HG03432 (cell line): ENCODE data around the gene COQ6.
"Not testable (repeated sequence)": the region's sequence is repeated elsewhere in the genome, so short reads cannot be mapped to it uniquely, and the experiment has no call there.

ENCODE experiments used
- ATAC-seq: cut with Tn5 transposase; IDR thresholded peaks from one replicate; pipeline ENCODE4 v1.9.1; 2021; ENCODE audit warnings: mild to moderate bottlenecking, moderate library complexity; ENCODE audit not compliant: unreplicated experiment

The COQ6 gene

DNA sequence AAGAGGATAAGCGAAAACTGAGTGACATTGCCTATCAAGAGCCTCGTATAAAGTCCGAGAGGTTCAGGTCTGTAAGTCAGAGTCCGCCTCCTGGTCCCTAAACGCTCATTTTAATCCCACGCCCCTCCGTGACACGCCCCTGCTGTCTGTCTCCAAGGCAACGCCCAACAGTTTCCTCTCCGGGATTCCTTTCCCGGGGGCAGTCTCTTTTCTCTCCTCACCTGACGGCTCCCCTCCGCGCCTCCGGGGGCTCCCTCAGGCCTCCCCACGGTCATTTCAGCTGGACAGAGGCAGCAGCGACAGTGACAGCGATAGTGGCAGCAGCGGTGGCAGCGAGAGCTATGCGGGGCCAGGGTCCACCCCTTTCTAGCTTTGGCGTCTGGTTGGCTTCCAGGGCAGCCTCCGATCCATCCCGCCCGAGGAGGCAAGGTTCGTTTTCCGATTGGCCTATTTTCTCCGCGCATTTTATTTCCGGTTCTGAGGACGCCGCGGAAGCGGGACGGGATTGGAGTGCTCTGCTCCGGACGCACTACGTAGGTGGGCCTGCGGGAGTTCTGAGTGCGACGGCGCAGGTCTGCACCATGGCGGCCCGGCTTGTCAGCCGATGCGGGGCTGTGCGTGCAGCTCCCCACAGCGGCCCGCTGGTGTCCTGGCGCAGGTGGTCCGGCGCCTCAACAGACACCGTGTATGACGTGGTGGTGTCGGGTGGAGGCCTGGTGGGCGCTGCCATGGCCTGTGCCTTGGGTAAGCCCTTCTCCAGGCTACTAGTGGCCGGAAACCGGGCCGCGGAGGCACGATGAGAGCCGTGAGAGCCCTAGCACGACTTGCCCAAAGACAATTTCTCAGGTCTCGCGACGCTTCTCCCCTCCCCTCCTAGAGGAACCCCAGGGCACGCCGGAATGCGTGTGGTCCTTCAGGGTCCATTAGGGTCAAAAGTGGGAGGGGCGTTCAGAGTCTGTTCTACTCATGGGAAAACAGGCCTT, at the start of gene COQ6, which contains the start of gene FAM161B:
Gene COQ6 (plus strand): TSS at position 551 of the 983 bp plus-strand sequence. CDS start 31 bp downstream, at position 582.
Gene FAM161B (minus strand): TSS at position 343 of the 983 bp plus-strand sequence. CDS start 68 bp downstream, at position 275.
- peak; percentile 91 for ATAC-seq

DNA sequence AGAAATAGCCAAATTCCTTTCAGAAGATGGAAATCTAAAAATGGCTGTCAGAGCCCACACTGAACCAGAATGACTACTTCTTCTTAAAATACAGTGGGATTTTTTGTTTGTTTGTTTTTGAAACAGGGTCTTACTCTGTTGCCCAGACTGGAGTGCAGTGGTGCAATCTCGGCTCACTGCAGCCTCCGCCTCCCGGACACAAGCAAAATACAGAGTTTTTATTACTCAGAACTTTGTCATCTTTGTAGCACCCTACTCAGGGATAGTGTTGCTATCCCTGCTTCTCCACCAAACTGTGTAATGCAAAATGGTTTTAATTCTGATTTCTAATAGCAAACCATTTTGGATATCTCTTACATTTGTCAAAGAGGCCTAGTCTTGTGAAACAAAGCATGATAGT, 47.1 kb upstream of the COQ6 start:
- no peak for ATAC-seq

DNA sequence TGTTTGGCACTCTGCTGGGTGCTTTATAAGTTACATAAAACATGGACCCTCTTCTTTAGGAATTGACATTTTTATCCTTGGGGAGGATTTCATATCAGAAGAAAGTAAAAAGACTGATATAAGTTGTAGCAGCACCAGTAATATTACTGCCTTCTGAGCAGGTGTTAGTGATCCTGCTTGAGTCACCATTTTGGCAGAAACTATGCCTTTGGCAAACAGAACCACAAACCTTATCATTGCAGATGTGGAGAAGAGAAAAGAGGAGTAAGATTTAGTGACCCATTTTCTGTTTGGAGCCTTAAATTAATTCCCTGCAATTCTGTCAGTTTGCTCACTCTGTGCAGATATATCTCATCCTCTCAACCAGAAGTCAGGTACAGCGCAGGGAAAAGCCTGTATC, 40.4 kb upstream of the COQ6 start:
- no peak for ATAC-seq

DNA sequence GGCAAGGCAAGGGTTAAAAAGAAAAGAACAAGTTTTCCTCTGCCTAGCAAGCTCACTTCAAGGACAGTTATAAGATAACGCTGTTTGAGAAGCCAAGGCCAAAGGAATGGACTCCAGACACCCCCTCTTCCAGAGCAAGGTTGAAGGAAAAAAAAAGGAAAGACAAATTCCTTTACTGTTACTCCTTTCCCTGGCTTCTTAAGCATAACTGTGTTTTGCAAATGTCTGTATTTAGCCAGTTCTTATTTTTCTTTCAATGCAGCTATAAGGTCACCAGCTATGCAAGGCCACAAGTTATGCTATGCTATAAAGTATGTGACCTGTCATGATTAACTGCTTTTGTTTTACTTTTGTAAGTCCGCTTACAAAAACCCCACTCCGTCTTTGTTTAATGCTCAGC, 36.8 kb upstream of the COQ6 start:
- no peak for ATAC-seq

DNA sequence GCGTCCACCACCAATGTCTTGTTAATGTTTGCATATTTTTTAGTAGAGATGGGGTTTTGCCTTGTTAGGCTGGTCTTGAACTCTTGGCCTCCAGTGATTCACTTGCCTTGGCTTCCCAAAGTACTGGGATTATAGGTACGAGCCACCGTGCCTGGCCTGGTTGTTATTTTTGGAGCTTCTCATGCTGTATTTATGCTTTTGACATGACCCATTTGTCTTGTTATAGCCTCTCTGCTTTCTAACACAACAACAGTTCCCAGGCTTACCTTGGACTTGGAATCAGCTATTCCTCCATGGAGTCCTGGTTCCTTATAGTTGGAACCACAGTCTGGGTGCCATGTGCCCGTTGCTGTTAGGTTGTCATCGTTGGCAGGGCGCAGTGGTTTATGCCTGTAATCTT, 33.8 kb upstream of the COQ6 start:
- no peak for ATAC-seq

DNA sequence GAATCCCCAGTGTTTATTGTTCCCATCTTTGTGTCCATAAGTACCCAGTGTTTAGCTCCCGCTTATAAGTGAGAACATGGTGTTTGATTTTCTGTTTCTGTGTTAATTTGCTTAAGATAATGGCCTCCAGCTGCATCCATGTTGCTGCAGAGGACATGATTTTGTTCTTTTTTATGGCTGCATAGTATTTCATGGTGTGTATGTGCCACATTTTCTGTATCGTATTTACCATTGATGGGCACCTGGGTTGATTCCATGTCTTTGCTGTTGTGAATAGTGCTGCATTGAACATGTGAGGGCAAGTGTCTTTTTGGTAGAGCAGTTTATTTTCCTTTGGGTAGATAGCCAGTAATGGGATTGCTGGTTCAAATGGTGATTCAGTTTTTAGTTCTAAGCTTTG, 30.6 kb upstream of the COQ6 start:
- ATAC-seq = not testable (repeated sequence)

DNA sequence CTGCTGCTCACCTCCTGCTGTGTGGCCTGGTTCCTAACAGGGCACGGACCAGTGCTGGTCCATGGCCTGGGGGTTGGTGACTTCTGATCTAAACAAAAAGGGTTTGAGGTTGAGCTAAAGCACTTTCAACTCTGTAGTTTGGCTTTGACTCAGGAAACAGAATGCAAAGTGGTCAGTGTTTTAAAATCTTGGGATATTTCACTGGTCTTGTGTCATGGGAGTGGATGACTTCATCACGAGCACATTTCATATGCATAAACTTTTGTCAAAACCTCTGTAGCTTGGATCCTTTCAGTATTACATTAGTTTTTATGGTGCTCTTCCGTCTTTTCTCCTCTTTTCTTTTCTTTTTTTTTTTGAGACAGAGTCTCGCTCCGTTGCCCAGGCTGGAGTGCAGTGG, 25.8 kb upstream of the COQ6 start:
- no peak for ATAC-seq

DNA sequence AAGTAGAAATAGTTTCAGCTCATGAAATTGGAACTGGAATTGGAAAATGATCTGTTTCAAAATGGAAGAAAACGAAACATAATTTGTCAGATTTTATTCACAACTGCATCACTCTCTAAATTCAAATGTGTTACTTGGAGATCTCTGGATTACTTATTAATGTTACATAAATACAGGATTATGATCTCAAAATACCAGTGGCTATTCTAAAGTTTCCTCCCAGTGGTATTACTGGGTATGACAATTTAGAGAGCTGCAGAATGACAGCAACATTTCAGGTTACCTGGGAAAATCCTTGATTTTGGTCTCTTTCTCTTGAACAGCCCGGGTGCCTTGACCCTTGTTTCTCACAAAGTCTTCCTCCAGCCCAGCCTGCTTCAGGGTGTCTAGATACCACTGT, 14.4 kb upstream of the COQ6 start:
- ATAC-seq = no peak

DNA sequence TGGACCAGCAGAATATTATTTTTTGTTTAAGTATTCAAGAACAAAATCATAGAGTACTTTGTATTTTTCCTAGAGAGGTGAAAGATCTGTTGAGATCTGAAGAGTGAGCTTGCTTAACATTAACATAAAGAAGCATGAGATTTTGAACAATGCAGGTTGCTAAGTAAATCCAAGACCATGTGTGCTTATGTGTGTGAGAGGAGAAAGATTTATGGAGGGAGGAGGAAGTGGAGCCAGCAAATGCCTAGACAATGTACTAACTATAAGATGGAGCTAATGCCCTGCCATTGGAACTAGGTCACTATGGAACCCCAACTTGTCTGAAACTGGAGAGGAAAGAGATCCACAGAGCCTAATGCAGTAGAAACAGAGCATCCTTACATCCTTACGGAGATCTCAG, 13.6 kb upstream of the COQ6 start:
- ATAC-seq = no peak

DNA sequence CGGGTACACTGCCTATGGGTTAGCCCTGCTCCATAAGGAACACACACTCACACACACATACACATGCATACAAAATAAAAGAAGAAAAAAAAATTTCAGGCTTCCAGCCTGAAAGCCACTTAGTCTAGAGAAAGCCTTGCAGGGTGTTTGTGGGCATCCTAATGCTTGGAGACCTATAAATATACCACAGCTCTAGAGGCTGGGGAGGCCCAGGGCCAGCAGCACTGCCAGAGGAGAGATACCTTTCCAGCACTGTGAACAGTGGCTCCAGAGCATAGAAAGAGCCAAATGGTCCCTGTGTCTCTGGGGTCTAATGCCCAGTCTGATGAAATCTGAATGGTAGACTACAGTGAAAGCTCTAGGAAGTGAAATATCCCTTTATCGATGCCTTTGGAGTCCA, 13.1 kb upstream of the COQ6 start:
- no peak for ATAC-seq

DNA sequence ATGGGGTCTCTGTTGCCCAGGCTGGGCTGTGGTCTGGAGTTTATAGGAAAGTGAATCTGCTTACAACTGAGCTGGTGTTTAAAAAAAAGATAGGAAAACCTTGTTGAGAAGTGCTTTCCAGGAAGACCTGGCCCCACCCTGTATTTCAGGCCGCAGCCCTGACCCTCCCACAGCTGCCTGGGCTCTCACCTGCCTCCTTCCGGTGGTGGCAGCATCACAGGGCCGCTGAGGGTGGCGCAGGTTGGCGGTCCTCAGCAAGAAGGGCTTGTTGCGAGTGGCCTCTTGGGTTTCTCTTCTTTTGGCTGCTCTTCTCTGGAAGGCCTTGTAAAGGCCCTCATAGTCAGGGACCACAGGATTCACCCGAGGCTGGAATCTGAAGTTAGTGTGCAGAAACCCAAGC, 7.9 kb upstream of the COQ6 start:
- ATAC-seq = no peak

DNA sequence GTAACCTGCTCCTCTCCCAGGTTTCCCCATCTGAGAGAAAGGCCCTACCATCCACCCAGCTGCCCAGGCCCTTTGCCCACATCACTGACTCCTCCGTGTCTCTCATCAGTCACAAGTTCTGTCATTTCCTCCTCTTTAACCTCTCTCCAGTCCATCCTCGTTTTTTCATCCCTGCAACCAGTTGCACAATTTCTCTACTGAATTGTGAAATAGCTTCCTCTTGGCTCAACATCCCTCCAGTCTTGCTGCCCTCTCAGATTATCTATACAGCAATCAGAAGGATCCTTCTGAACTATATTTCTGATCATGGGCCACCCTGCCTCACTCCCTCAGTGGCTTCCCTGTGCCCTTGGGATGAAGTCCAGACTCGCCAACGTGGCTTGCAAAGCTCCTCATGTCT, 7.0 kb upstream of the COQ6 start:
- ATAC-seq = no peak

DNA sequence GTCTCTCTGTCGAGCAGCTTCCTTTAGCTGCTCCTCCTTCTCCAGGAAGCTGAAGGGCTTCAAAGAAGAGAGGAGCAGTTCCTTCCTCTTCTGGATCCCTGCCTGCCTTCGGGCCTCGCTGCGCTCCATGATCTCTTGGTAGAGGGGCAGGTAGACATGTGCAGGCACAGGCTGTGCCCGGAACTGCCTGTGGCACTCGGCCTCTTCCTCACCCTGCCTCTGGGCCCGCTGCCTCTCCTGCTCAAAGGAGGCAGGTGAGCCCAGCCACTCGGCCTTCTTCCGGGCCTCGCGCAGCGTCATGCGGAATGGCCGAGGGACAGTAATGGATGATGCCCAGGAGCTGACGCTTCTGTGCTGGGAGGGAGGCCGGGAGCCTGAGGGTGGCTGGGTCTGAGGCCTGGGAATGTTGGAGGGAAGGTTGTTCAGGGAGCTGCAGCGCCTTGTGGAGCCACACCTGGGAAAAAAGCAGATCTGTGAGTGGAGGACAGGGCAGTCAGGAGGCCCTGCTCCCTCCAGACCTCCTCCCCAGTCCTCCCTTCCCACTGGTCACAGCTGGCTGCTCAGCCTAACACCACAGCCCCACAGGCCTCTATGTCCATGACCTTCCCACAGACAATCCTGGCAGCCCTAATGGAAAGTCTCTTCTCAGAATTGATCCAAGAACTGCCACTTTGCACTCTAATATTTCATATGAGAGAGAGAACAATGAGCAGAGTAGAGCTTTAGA, 5.5 kb upstream of the COQ6 start:
- ATAC-seq = no peak

DNA sequence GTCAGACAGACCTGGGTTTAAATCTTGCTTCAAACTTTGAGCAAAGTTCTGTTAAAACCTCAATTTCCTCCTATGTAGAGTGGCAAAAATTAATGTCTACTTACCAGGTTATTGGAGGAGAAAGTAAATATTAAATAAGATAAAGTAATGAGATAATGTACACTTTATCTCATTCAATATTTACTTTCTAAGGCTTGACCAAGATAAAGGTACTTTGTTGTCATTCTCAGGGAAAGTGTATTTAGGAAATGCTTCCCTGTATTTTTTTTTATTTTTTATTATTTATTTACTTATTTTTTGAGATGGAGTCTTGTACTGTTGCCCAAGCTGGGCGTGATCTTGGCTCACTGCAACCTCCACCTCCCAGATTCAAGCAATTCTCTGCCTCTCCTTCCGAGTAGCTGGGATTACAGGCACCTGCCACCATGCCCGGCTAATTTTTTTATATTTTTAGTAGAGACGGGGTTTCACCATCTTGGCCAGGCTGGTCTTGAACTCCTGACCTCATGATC, 4.9 kb upstream of the COQ6 start:
- no peak for ATAC-seq

DNA sequence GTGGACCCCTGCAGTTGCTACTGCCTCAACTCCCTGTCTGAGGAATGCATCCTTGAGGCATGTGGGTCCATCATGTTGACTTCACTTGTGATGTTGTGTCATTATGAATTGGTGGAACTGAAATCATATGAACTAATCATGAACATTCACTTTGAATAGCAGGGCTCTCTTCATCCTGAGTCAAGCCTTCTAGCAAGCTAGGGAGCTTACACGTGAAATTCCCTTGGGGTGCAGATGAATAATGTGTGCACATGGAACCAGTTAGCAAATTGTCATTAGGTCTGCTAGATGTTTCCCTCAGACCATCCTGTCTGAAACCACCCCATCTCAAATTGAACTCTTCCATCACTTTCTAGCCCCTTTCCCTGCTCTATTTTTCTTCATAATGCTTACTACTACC, 3.6 kb downstream of the COQ6 start:
- no peak for ATAC-seq

DNA sequence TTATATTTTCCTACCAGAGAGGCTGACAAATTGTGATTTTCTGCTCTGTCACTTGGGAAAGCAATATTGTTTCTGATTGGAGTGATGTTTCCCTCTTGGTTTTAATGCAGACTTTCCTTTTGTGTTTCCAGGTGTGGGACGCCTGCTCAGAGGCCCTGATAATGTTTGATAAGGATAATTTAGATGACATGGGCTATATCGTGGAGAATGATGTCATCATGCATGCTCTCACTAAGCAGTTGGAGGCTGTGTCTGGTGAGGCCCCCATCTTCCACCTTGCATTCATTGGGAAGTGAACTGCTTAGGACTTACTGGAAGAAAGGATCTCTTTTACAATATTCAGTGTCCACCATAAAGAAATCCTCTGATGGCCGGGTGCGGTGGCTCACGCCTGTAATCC, 5.6 kb downstream of the COQ6 start:
- no peak for ATAC-seq

DNA sequence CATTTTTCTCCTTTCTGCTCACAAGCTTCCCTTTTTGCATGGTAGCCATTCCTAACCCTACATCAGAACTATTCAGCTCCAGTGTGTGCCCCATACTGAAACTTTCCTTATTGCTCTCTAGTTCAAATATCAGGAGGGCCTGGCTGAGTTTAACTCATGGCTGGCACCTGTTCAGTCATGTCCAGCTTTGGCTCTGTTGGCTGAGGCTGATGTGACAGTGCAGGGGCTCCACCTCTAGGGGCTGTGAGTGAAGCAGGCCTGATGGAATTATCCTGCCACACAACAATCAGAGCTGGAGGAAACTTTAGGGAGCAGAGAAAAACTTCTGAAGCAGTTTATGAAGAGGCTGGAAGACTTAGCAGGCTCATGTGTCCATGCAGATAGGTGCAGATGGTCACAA, 8.5 kb downstream of the COQ6 start:
- ATAC-seq = no peak

DNA sequence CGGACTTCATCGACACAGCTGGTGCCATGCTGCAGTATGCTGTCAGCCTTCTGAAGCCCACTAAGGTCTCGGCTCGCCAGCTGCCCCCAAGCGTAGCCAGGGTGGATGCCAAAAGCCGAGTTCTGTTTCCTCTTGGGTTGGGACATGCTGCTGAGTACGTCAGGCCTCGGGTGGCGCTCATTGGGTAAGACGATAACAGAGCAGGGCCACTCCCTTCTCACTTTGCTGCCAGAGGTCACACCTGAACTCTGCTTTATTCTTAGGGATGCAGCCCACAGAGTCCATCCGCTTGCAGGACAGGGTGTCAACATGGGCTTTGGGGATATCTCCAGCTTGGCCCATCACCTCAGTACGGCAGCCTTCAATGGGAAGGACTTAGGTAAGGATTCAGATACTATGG, 11.1 kb downstream of the COQ6 start:
- no peak for ATAC-seq

DNA sequence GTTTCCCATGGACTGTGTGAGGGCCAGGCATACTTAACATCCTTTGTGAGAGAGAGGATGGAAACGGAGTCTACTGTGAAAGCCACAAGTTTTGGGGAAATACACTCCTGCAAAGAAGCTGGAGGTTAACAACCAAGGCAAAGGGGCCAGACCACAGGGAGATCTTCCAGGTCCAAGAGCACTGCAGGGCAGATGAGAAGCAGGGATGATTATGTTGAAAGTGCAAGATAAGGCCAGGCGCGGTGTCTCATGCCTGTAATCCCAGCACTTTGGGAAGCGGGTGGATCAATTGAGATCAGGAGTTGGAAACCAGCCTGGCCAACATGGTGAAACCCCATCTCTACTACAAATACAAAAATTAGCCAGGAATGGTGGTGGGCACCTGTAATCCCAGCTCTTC, 15.1 kb downstream of the COQ6 start:
- no peak for ATAC-seq

DNA sequence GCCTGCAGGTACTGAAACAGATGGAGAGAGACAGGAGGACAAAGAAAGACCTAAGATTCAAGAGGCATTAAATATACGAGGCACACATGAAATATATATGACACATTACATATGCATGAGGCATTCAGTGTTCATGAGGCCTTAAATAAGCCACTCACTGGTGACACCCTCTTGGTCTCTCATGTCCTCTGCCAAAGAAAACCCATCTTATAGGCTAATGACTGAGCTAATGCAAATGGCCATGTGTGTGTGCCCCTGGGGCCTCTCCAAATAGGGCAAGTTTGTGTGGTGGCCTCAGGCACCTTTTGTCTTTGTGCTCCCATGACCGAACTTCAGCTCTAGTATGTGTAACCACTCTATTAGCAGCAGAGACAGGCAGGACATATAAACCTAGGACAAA, 18.8 kb downstream of the COQ6 start:
- ATAC-seq = no peak

DNA sequence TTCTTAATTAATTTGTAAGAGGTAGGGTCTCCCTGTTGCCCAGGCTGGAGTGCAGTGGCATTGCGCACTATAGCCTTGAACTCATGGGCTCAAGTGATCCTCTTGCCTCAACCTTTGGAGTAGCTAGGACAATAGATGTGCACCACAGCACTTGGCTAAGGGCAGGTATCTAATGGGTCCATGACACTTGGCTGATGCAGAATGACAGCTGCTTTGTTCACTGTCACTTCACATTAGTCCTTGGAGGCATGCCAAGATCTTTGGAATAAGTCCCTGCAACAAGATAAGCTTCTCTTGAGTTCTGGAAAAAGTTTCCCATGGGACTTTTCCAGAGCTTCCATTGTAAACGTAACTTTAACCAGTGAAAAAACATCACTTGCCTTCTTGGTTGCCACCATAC, 23.4 kb downstream of the COQ6 start:
- ATAC-seq = no peak

DNA sequence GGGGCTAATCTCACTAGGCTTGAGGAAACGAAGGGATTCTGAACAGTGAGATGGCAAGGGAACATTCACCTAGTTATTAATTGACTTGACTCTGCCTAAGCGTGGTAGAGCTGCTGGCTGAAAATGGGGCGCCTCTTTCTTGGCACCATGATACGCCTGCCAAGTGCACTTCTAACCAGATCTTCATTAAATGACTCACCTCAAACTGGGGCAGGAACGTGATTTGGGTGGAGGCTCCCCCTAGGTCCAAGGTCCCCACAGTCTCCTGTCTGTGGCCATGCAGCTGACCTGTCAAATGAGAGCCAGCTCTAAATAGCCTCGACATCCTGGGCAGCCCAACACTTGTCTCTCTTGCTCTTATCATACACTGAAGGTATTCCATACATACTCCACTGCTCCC, 26.0 kb downstream of the COQ6 start:
- no peak for ATAC-seq
